Neuron (in vitro differentiated cells): ENCODE results near the gene GGNBP2.

ENCODE experiments used
- H2AFZ ChIP-seq: one replicate; pipeline ENCODE4 v1.6.1; 2013; ENCODE audit warnings: low read depth, mild to moderate bottlenecking, inconsistent platforms, low read length, moderate library complexity
- H3K27me3 ChIP-seq: one replicate; pipeline ENCODE4 v1.6.1; 2013; ENCODE audit warnings: low read length; ENCODE audit not compliant: insufficient read depth
- H3K36me3 ChIP-seq: one replicate; pipeline ENCODE4 v1.6.1; 2013; ENCODE audit warnings: low read length; ENCODE audit not compliant: insufficient read depth
- H3K4me1 ChIP-seq: one replicate; pipeline ENCODE4 v1.6.1; 2013; ENCODE audit warnings: low read length; ENCODE audit not compliant: insufficient read depth
- H3K4me3 ChIP-seq: 2 replicates; pipeline ENCODE4 v1.5.1; 2013; ENCODE audit warnings: mild to moderate bottlenecking, low read length, moderate library complexity
- H3K9me3 ChIP-seq: one replicate; pipeline ENCODE4 v1.6.1; 2013; ENCODE audit warnings: low read length

The GGNBP2 gene

GRCh38 chr17:36625188-36625587 is 80.5 kb downstream of the GGNBP2 start:
- Histone ChIP-seq H3K4me3 (no peak overlapping the region), H2AFZ (no peak overlapping the region), H3K4me1 (peaks cover 17% of the 10 kb centered on the region), H3K27me3 (peaks cover 5% of the 10 kb centered on the region), H3K36me3 (no peaks in the 10 kb centered on the region), H3K9me3 (no peaks in the 10 kb centered on the region)

GRCh38 chr17:36627101-36627500 is 82.4 kb downstream of the GGNBP2 start:
- no peaks in the 10 kb centered on the region for H3K36me3 ChIP-seq
- no peak overlapping the region for H3K4me3 ChIP-seq
- H3K27me3 ChIP-seq, result peaks cover 10% of the 10 kb centered on the region
- H3K9me3 ChIP-seq, result no peaks in the 10 kb centered on the region
- peaks cover 22% of the 10 kb centered on the region for H3K4me1 ChIP-seq
- H2AFZ ChIP-seq, result no peak overlapping the region

DNA sequence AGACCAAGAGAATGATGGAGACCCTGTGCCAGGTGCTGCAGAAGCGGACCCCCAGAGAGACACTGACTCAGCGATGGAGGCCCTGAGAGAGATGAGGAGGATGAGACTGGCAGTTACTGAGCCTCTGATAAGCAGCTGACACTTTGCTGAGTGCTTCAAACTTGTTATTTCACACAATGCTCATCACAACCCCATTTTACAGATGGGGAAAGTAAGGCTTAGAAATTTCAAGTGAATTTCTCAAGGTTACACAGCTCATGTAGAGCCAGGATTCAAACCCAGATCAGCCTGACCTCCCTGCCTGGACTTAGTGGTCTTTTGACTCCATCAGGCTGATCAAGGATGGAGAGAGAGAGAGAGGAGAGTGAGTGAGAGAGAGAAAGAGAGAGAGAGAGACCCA is 83.9 kb downstream of the GGNBP2 start:
- Histone ChIP-seq H2AFZ (no peak overlapping the region), H3K4me3 (no peak overlapping the region), H3K4me1 (peaks cover 22% of the 10 kb centered on the region), H3K27me3 (peaks cover 25% of the 10 kb centered on the region), H3K36me3 (no peaks in the 10 kb centered on the region), H3K9me3 (no peaks in the 10 kb centered on the region)

DNA sequence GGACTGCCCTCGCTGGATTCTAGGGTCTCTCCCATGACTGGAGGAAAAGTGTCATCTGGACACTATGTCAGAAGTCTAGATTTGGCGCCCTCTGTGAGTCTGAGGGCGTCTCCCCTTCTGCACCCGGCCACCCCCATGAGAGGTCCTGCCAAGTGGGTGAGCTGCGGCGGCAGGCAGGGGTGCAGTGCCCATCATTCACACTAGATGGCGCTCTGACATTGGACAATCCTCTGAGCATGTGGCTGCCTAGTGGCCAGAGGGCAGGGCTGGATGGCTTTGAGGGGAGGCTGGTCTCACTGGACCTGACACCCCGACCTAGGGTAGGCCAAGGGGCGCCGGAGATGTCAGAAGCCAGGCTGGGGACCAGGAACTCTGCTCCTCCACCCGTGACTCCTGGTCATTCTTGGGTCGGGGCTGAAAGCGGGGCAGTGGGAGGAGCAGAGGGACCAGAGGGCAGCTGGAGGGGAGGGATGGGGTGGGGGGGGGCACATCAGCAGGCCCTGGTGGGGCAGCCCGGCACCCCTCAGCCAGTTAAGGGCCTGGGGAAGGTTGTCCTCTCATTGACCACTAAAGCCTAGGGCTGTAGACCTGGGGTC is 84.6 kb downstream of the GGNBP2 start:
- no peaks in the 10 kb centered on the region for H3K36me3 ChIP-seq
- no peaks in the 10 kb centered on the region for H3K9me3 ChIP-seq
- no peak overlapping the region for H2AFZ ChIP-seq
- H3K4me1 ChIP-seq, result peaks cover 22% of the 10 kb centered on the region
- H3K4me3 ChIP-seq, result no peak overlapping the region
- H3K27me3 ChIP-seq, result peaks cover 30% of the 10 kb centered on the region

DNA sequence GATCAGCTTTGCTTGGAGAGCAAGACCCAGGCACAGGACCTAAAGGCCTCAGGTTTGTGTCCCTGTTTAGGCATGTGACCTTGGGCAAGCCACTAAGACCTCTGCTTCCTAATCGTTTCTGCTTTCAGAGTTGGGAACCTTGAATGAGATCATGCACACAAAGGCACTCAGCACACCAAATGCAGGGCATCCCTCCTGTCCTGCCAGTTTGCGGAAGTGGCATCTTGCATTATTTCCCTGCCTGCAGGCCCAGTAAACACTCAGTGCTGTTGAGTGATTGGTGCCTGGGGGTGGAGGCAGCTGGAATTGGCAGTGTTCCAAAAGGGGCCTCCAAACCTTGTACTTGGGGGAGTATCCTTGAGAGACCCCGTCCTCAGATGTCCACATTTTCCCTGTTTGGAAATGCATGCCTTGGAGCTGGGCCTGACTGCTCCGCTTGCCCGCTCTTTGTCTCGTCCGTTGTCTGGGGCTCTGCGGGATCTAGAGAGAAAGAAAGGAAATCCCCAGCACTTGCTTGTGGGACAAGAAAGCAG is 85.3 kb downstream of the GGNBP2 start:
- H3K9me3 ChIP-seq, result no peaks in the 10 kb centered on the region
- H3K27me3 ChIP-seq, result peaks cover 37% of the 10 kb centered on the region
- H3K4me1 ChIP-seq, result peaks cover 22% of the 10 kb centered on the region
- H3K4me3 ChIP-seq, result no peak overlapping the region
- no peak overlapping the region for H2AFZ ChIP-seq
- no peaks in the 10 kb centered on the region for H3K36me3 ChIP-seq

- Histone ChIP-seq H3K9me3 (no peaks in the 10 kb centered on the region), H3K27me3 (peaks cover 43% of the 10 kb centered on the region), H3K4me1 (peaks cover 22% of the 10 kb centered on the region), H3K4me3 (no peak overlapping the region), H3K36me3 (no peaks in the 10 kb centered on the region), H2AFZ (no peak overlapping the region)
These were observed 86.3 kb downstream of the GGNBP2 start for GRCh38 chr17:36631022-36631421.

- H3K4me3 ChIP-seq, result no peak overlapping the region
- peaks cover 12% of the 10 kb centered on the region for H3K4me1 ChIP-seq
- no peaks in the 10 kb centered on the region for H3K9me3 ChIP-seq
- no peak overlapping the region for H2AFZ ChIP-seq
- no peaks in the 10 kb centered on the region for H3K36me3 ChIP-seq
- peaks cover 54% of the 10 kb centered on the region for H3K27me3 ChIP-seq
These were observed 88.4 kb downstream of the GGNBP2 start for GRCh38 chr17:36632916-36633771.
